HG02885 (cell line): ENCODE measurements around the gene CLIC1.
A peak's percentile ranks its signal among the peaks of the same experiment; 100 is the strongest.

ENCODE experiments used
- ATAC-seq: cut with Tn5 transposase; IDR thresholded peaks from one replicate; pipeline ENCODE4 v1.9.1; 2021; ENCODE audit warnings: mild to moderate bottlenecking; ENCODE audit not compliant: unreplicated experiment, poor library complexity

Gene CLIC1

GRCh38 chr6:31707701-31708100 lies 28.6 kb downstream of the CLIC1 start:
- ATAC-seq, result no peak

- no peak for ATAC-seq
Observed at GRCh38 chr6:31706599-31706998, 29.7 kb downstream of the CLIC1 start, which contains the start of gene LY6G6F. LY6G6F (plus strand) TSS chr6:31706866; CDS start chr6:31706907, 41 bp downstream.

GRCh38 chr6:31705931-31706330 lies 30.4 kb downstream of the CLIC1 start:
- ATAC-seq, result no peak

GRCh38 chr6:31702819-31703716 lies 33.3 kb downstream of the CLIC1 start, which contains the start of gene ABHD16A:
ABHD16A (minus strand) TSS chr6:31703324; CDS start chr6:31703281, 43 bp downstream.
- ATAC-seq, result peak; percentile 93

GRCh38 chr6:31702405-31702818 lies 33.9 kb downstream of the CLIC1 start:
- no peak for ATAC-seq

GRCh38 chr6:31701666-31702404 lies 34.5 kb downstream of the CLIC1 start:
- no peak for ATAC-seq

GRCh38 chr6:31700740-31701401 lies 35.5 kb downstream of the CLIC1 start:
- no peak for ATAC-seq

GRCh38 chr6:31697555-31697954 lies 38.8 kb downstream of the CLIC1 start:
- ATAC-seq, result no peak

GRCh38 chr6:31693535-31693934 lies 42.8 kb downstream of the CLIC1 start:
- no peak for ATAC-seq

- ATAC-seq, result no peak
Observed at GRCh38 chr6:31692886-31693285, 43.4 kb downstream of the CLIC1 start.

GRCh38 chr6:31692353-31692752 lies 44.0 kb downstream of the CLIC1 start:
- ATAC-seq, result no peak

GRCh38 chr6:31691564-31692108 lies 44.7 kb downstream of the CLIC1 start:
- ATAC-seq, result no peak

- ATAC-seq, result no peak
Observed at GRCh38 chr6:31691078-31691463, 45.3 kb downstream of the CLIC1 start.

GRCh38 chr6:31690231-31691077 lies 45.9 kb downstream of the CLIC1 start:
- no peak for ATAC-seq

GRCh38 chr6:31689249-31690110 lies 46.9 kb downstream of the CLIC1 start:
- no peak for ATAC-seq

- ATAC-seq, result no peak
Observed at GRCh38 chr6:31687860-31688693, 48.3 kb downstream of the CLIC1 start.

GRCh38 chr6:31687321-31687720 lies 49.0 kb downstream of the CLIC1 start:
- no peak for ATAC-seq

- no peak for ATAC-seq
Observed at GRCh38 chr6:31686483-31686882, 49.8 kb downstream of the CLIC1 start.
